HCT116 (cell line): Measurements from ENCODE around the gene CMBL.

Source experiments
- CTCF ChIP-seq, 3 experiments: fragments of 200-600 bp in 1 of 3; sonication (generic) in 1 of 3; IDR thresholded peaks in 2 of 3; conservative IDR thresholded peaks in 1 of 3; 2 replicates each; pipeline ENCODE4 v1.5.1; 2012 to 2017; ENCODE audit warnings: low read depth in 2 of 3, low read length in 2 of 3, antibody characterized with exemption in 1 of 3, borderline replicate concordance in 1 of 3, control low read depth in 1 of 3, mild to moderate bottlenecking in 1 of 3, mixed read lengths in 1 of 3, mixed run types in 1 of 3, moderate library complexity in 1 of 3; ENCODE audit not compliant: insufficient read depth in 1 of 3
- EZH2 ChIP-seq: fragments of 200-600 bp; sonication (generic); IDR thresholded peaks from 2 replicates; pipeline ENCODE4 v1.6.1; 2017; ENCODE audit warnings: antibody characterized with exemption, mixed run types
- POLR2A ChIP-seq: IDR thresholded peaks from 2 replicates; pipeline ENCODE4 v1.7.0; 2011; ENCODE audit warnings: borderline replicate concordance; ENCODE audit not compliant: insufficient read depth, insufficient read length; ENCODE audit errors: extremely low read depth
- SIN3A ChIP-seq: IDR thresholded peaks from 2 replicates; pipeline ENCODE4 v1.6.1; 2012; ENCODE audit warnings: low read depth
- SRF ChIP-seq: IDR thresholded peaks from 2 replicates; pipeline ENCODE4 v1.6.1; 2012; ENCODE audit warnings: low read depth
- TF ChIP-seq, protein P1 (sequence below): IDR thresholded peaks from 2 replicates; pipeline ENCODE4 v1.6.1; 2011; ENCODE audit warnings: mild to moderate bottlenecking, low read length, moderate library complexity; ENCODE audit not compliant: insufficient replicate concordance; ENCODE audit errors: extremely low read depth

GRCh38 chr5:10232386-10232785 is 75.3 kb downstream of the CMBL start:
- TF ChIP-seq SIN3A (no peak), SRF (no peak), CTCF (IDR thresholded peaks at IDR 0.05 in 2 of 3, conservative IDR thresholded peaks at IDR 0.05 in 1 of 3; ENCODE audit: borderline replicate concordance in 1 of 3, insufficient read depth in 1 of 3, low read depth in 2 of 3, low read length in 2 of 3) (no peak), EZH2 (no peak), POLR2A (no peak)
- TF ChIP-seq, protein P1, sequence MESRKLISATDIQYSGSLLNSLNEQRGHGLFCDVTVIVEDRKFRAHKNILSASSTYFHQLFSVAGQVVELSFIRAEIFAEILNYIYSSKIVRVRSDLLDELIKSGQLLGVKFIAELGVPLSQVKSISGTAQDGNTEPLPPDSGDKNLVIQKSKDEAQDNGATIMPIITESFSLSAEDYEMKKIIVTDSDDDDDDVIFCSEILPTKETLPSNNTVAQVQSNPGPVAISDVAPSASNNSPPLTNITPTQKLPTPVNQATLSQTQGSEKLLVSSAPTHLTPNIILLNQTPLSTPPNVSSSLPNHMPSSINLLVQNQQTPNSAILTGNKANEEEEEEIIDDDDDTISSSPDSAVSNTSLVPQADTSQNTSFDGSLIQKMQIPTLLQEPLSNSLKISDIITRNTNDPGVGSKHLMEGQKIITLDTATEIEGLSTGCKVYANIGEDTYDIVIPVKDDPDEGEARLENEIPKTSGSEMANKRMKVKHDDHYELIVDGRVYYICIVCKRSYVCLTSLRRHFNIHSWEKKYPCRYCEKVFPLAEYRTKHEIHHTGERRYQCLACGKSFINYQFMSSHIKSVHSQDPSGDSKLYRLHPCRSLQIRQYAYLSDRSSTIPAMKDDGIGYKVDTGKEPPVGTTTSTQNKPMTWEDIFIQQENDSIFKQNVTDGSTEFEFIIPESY: no peak
